ENCODE results near the gene ROBO1.

The ROBO1 gene

DNA sequence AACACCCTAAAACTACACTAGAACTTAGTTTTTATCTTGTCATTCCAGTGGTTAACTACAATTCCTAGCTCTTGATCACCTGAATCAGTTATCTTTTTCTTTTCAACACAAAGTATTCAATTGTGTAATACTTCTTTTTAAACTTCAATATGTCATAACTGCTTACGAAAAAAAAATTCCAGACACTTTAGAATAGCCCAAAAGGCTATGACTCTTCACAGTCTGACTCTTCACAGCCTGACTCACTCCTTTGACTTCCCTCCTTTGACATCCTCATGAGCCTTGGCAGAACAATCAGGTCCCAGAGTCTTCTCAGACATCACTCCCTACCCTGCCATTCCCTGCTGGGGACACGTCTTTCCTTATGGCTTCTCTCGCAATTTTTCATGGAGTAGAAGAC, 727.1 kb downstream of the ROBO1 start:
- H3K27ac ChIP-seq (ENCODE audit: low read depth, low read length): no peak overlapping the region
- H3K9me3 ChIP-seq (ENCODE audit: control insufficient read depth, insufficient read depth, low read length): no peaks in the 10 kb centered on the region
- no peak overlapping the region for H3K4me3 ChIP-seq (ENCODE audit: low read depth, low read length)
- H3K4me1 ChIP-seq (ENCODE audit: control insufficient read depth, insufficient read depth, low read length): no peaks in the 10 kb centered on the region; the same call in 1 of the 2 replicates
- no peaks in the 10 kb centered on the region for H3K27me3 ChIP-seq (ENCODE audit: control insufficient read depth, insufficient read depth, low read length)
- no peaks in the 10 kb centered on the region for H3K36me3 ChIP-seq (ENCODE audit: control insufficient read depth, insufficient read depth, low read length)
- H3K9ac ChIP-seq (ENCODE audit: low read depth, low read length): no peak overlapping the region

DNA sequence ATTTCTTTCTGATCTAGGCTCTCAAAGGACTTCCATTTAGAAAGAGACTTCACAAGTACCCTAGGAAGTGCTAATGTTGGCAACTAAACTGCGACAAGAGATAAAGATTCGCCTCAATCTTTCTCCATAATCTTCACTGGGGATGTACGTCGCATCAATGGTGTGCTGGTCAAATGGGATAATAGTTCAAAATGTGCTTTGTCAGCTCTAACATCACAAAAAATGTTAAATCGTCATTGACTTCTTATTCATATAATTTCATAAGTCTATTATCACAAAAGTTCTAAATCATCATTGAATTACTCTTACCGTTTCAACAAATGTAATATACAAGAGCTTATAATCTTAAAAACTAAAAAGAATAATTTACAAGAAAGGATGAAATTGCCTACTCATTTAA, 727.7 kb downstream of the ROBO1 start:
- Histone ChIP-seq H3K27ac (ENCODE audit: low read depth, low read length) (no peak overlapping the region), H3K9me3 (ENCODE audit: control insufficient read depth, insufficient read depth, low read length) (no peaks in the 10 kb centered on the region)

DNA sequence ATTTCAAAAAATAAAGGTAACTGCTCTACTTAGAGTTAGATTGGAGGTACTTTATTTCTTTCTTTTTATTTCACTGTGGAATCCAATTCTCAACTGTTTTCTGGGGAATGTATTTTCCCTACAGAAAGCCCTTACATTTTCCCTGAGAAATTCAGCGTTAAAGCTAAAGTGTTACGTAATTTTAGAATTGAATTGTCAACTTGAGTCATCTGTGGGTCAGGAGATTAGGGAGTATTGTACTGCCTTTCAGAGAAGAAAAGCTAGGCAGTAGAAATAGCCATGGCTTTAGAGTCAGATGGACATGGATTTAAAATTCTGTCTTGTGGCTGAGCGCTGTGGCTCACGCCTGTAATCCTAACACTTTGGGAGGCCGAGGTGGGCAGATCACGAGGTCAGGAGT, 728.6 kb downstream of the ROBO1 start:
- no peak overlapping the region for H3K9ac ChIP-seq (ENCODE audit: low read depth, low read length)
- H3K4me1 ChIP-seq (ENCODE audit: control insufficient read depth, insufficient read depth, low read length): no peaks in the 10 kb centered on the region; the same call in 1 of the 2 replicates
- H3K36me3 ChIP-seq (ENCODE audit: control insufficient read depth, insufficient read depth, low read length): no peaks in the 10 kb centered on the region
- no peak overlapping the region for H3K4me3 ChIP-seq (ENCODE audit: low read depth, low read length)
- H3K9me3 ChIP-seq (ENCODE audit: control insufficient read depth, insufficient read depth, low read length): no peaks in the 10 kb centered on the region
- H3K27ac ChIP-seq (ENCODE audit: low read depth, low read length): no peak overlapping the region
- no peaks in the 10 kb centered on the region for H3K27me3 ChIP-seq (ENCODE audit: control insufficient read depth, insufficient read depth, low read length)

More for the DNA sequence above, 727.7 kb downstream of the ROBO1 start:
- no peaks in the 10 kb centered on the region; the same call in 1 of the 2 replicates for H3K4me1 ChIP-seq (ENCODE audit: control insufficient read depth, insufficient read depth, low read length)
- no peaks in the 10 kb centered on the region for H3K36me3 ChIP-seq (ENCODE audit: control insufficient read depth, insufficient read depth, low read length)
- no peaks in the 10 kb centered on the region for H3K27me3 ChIP-seq (ENCODE audit: control insufficient read depth, insufficient read depth, low read length)
- H3K4me3 ChIP-seq (ENCODE audit: low read depth, low read length): no peak overlapping the region
- no peak overlapping the region for H3K9ac ChIP-seq (ENCODE audit: low read depth, low read length)

DNA sequence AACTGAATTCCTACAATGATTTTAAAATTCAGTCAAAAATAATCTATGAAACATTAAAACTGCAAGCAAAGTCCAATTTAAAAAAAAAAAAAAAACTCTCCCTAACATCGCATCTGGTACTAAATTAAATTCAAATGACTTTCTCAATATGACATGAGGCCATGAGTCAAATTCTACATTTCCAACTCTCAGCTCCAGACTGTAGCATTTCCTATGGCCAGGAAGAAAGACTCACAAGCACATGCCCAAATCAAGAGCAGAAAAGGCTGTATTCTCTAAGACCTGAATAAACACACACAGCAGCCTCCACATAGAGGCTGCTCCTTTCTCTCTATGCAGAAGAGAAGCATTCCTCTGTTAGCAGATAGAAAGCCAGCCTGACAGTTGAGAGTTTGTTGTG, 729.2 kb downstream of the ROBO1 start:
- H3K4me3 ChIP-seq (ENCODE audit: low read depth, low read length): no peak overlapping the region
- H3K4me1 ChIP-seq (ENCODE audit: control insufficient read depth, insufficient read depth, low read length): no peaks in the 10 kb centered on the region; the same call in 1 of the 2 replicates
- no peaks in the 10 kb centered on the region for H3K9me3 ChIP-seq (ENCODE audit: control insufficient read depth, insufficient read depth, low read length)
- no peak overlapping the region for H3K27ac ChIP-seq (ENCODE audit: low read depth, low read length)
- no peaks in the 10 kb centered on the region for H3K36me3 ChIP-seq (ENCODE audit: control insufficient read depth, insufficient read depth, low read length)
- H3K9ac ChIP-seq (ENCODE audit: low read depth, low read length): no peak overlapping the region
- no peaks in the 10 kb centered on the region for H3K27me3 ChIP-seq (ENCODE audit: control insufficient read depth, insufficient read depth, low read length)

- no peaks in the 10 kb centered on the region; the same call in 1 of the 2 replicates for H3K4me1 ChIP-seq (ENCODE audit: control insufficient read depth, insufficient read depth, low read length)
- H3K27ac ChIP-seq (ENCODE audit: low read depth, low read length): no peak overlapping the region
- H3K9ac ChIP-seq (ENCODE audit: low read depth, low read length): no peak overlapping the region
- no peaks in the 10 kb centered on the region for H3K27me3 ChIP-seq (ENCODE audit: control insufficient read depth, insufficient read depth, low read length)
- H3K9me3 ChIP-seq (ENCODE audit: control insufficient read depth, insufficient read depth, low read length): no peaks in the 10 kb centered on the region
- no peaks in the 10 kb centered on the region for H3K36me3 ChIP-seq (ENCODE audit: control insufficient read depth, insufficient read depth, low read length)
- H3K4me3 ChIP-seq (ENCODE audit: low read depth, low read length): no peak overlapping the region
Observed at GRCh38 chr3:79038057-79038456, 729.7 kb downstream of the ROBO1 start.

DNA sequence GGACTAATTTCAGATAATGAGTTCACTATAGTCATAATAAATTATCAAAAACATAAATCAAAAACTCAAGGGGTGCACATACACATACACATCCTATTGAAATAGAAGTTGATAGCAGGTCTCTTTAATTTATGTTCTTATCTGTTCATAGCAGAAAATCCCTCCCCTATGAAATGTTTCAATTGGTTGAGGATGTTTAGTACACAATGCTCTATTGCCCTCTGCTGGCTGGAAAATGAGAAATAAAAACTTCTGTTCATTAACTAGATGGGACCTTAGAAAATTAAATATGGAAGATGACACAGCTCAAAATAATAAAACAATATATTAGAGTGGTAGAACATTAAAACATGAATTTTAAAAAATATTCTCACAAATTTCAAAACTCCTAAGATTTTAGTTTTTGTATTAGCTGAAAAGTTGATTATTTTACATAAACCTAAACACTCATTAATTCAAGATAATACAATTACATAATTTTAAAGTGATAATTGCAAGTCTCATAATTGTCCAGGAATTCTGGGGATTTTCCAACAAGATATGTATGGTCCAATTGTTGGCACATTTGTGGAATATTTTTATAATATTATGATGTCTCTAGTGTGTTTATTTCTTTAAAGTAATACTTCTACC, 735.0 kb downstream of the ROBO1 start:
- no peak overlapping the region for H3K4me3 ChIP-seq (ENCODE audit: low read depth, low read length)
- H3K27me3 ChIP-seq (ENCODE audit: control insufficient read depth, insufficient read depth, low read length): no peaks in the 10 kb centered on the region
- no peaks in the 10 kb centered on the region for H3K9me3 ChIP-seq (ENCODE audit: control insufficient read depth, insufficient read depth, low read length)
- H3K9ac ChIP-seq (ENCODE audit: low read depth, low read length): no peak overlapping the region
- H3K36me3 ChIP-seq (ENCODE audit: control insufficient read depth, insufficient read depth, low read length): no peaks in the 10 kb centered on the region
- H3K27ac ChIP-seq (ENCODE audit: low read depth, low read length): no peak overlapping the region
- H3K4me1 ChIP-seq (ENCODE audit: control insufficient read depth, insufficient read depth, low read length): no peaks in the 10 kb centered on the region

- H3K9me3 ChIP-seq (ENCODE audit: control insufficient read depth, insufficient read depth, low read length): no peaks in the 10 kb centered on the region
- no peaks in the 10 kb centered on the region for H3K36me3 ChIP-seq (ENCODE audit: control insufficient read depth, insufficient read depth, low read length)
- no peak overlapping the region for H3K4me3 ChIP-seq (ENCODE audit: low read depth, low read length)
- no peak overlapping the region for H3K9ac ChIP-seq (ENCODE audit: low read depth, low read length)
- no peaks in the 10 kb centered on the region for H3K4me1 ChIP-seq (ENCODE audit: control insufficient read depth, insufficient read depth, low read length)
- no peaks in the 10 kb centered on the region for H3K27me3 ChIP-seq (ENCODE audit: control insufficient read depth, insufficient read depth, low read length)
- no peak overlapping the region for H3K27ac ChIP-seq (ENCODE audit: low read depth, low read length)
Observed at GRCh38 chr3:79030157-79030556, 737.6 kb downstream of the ROBO1 start.

DNA sequence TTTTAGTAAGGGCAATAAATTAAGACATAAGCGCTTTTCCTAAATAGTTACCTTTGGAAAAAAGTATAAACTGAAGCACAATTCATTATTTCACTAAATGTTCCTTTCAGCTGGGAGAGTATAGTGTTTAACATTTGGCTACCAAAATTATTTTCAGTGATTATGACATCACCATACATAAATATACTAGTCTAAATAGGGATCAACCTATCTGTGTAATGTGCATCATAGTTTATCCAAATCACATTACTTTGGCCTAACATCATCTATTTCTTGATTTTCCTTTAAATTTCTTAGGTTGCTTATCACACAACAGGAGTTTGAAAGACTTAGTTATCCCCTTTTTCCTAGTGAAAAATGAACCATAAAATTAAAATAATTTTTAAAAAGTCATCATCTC, 738.9 kb downstream of the ROBO1 start:
- H3K4me1 ChIP-seq (ENCODE audit: control insufficient read depth, insufficient read depth, low read length): no peaks in the 10 kb centered on the region
- no peaks in the 10 kb centered on the region for H3K9me3 ChIP-seq (ENCODE audit: control insufficient read depth, insufficient read depth, low read length)
- no peaks in the 10 kb centered on the region for H3K36me3 ChIP-seq (ENCODE audit: control insufficient read depth, insufficient read depth, low read length)
- no peak overlapping the region for H3K9ac ChIP-seq (ENCODE audit: low read depth, low read length)
- H3K27me3 ChIP-seq (ENCODE audit: control insufficient read depth, insufficient read depth, low read length): no peaks in the 10 kb centered on the region
- H3K27ac ChIP-seq (ENCODE audit: low read depth, low read length): no peak overlapping the region
- H3K4me3 ChIP-seq (ENCODE audit: low read depth, low read length): no peak overlapping the region

GRCh38 chr3:79027593-79027992, 740.2 kb downstream of the ROBO1 start:
- no peaks in the 10 kb centered on the region for H3K4me1 ChIP-seq (ENCODE audit: control insufficient read depth, insufficient read depth, low read length)

DNA sequence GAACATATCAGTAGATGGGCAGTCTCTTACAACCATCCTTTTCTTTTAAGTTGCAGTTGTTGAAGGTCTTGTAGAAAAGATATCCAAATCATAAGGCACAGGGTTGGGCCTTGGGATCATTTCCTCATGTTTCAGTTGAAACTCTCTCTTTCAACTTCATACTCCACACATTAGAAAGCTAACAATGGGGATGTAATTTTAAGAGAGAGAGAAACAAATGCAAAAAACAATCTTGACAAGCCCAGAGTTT, 747.9 kb downstream of the ROBO1 start:
- peaks cover 24% of the 10 kb centered on the region for H3K4me1 ChIP-seq (ENCODE audit: control insufficient read depth, insufficient read depth, low read length)
- H3K4me3 ChIP-seq (ENCODE audit: low read depth, low read length): peak overlapping the region; percentile 82
- no peak overlapping the region for H3K27ac ChIP-seq (ENCODE audit: low read depth, low read length)
- H3K27me3 ChIP-seq (ENCODE audit: control insufficient read depth, insufficient read depth, low read length): no peaks in the 10 kb centered on the region
- no peaks in the 10 kb centered on the region for H3K36me3 ChIP-seq (ENCODE audit: control insufficient read depth, insufficient read depth, low read length)
- no peaks in the 10 kb centered on the region for H3K9me3 ChIP-seq (ENCODE audit: control insufficient read depth, insufficient read depth, low read length)
- no peak overlapping the region for H3K9ac ChIP-seq (ENCODE audit: low read depth, low read length)

More at GRCh38 chr3:79027593-79027992, 740.2 kb downstream of the ROBO1 start:
- H3K36me3 ChIP-seq (ENCODE audit: control insufficient read depth, insufficient read depth, low read length): no peaks in the 10 kb centered on the region
- H3K27ac ChIP-seq (ENCODE audit: low read depth, low read length): no peak overlapping the region
- no peak overlapping the region for H3K4me3 ChIP-seq (ENCODE audit: low read depth, low read length)
- no peaks in the 10 kb centered on the region for H3K27me3 ChIP-seq (ENCODE audit: control insufficient read depth, insufficient read depth, low read length)
- H3K9me3 ChIP-seq (ENCODE audit: control insufficient read depth, insufficient read depth, low read length): no peaks in the 10 kb centered on the region
- H3K9ac ChIP-seq (ENCODE audit: low read depth, low read length): no peak overlapping the region

GRCh38 chr3:79019137-79019923, 748.5 kb downstream of the ROBO1 start:
- Histone ChIP-seq H3K9ac (ENCODE audit: low read depth, low read length) (peak overlapping the region; percentile 82), H3K4me1 (ENCODE audit: control insufficient read depth, insufficient read depth, low read length) (peaks cover 29% of the 10 kb centered on the region), H3K9me3 (ENCODE audit: control insufficient read depth, insufficient read depth, low read length) (no peaks in the 10 kb centered on the region), H3K27me3 (ENCODE audit: control insufficient read depth, insufficient read depth, low read length) (no peaks in the 10 kb centered on the region), H3K36me3 (ENCODE audit: control insufficient read depth, insufficient read depth, low read length) (no peaks in the 10 kb centered on the region), H3K4me3 (ENCODE audit: low read depth, low read length) (peak overlapping the region; percentile 82), H3K27ac (ENCODE audit: low read depth, low read length) (peak overlapping the region; percentile 96)
